Activated CD4-positive, alpha-beta T cell treated with anti-CD3 and anti-CD28 coated beads, Interleukin-2, Interleukin-6, amounts not matched to agents 100 ng/mL and 50 ng/mL, durations not matched to agents 16 hours and 8 hours (primary cell): ENCODE measurements around the gene CCDC158.
"Not testable (repeated sequence)": the region's sequence is repeated elsewhere in the genome, so short reads cannot be mapped to it uniquely, and the experiment has no call there.

Source experiments
- DNase-seq: peaks from one replicate; pipeline ENCODE4 v3.0.0-alpha.2; 2020

The CCDC158 gene

GRCh38 chr4:76420762-76421581 lies at the start of gene CCDC158:
CCDC158 (minus strand) TSS chr4:76421141; CDS start chr4:76403207, 17,934 bp downstream.
- no peak for DNase-seq

GRCh38 chr4:76470532-76470931 lies 49.6 kb upstream of the CCDC158 start:
- no peak for DNase-seq

- DNase-seq, result no peak
Observed at GRCh38 chr4:76470064-76470463, 49.1 kb upstream of the CCDC158 start.

- no peak for DNase-seq
Observed at GRCh38 chr4:76463568-76463967, 42.6 kb upstream of the CCDC158 start.

- no peak for DNase-seq
Observed at GRCh38 chr4:76459291-76459723, 38.4 kb upstream of the CCDC158 start.

GRCh38 chr4:76458825-76459224 lies 37.9 kb upstream of the CCDC158 start:
- no peak for DNase-seq

- DNase-seq, result no peak
Observed at GRCh38 chr4:76458297-76458696, 37.4 kb upstream of the CCDC158 start.

- DNase-seq, result no peak
Observed at GRCh38 chr4:76457885-76458284, 36.9 kb upstream of the CCDC158 start.

GRCh38 chr4:76454073-76454472 lies 33.1 kb upstream of the CCDC158 start:
- DNase-seq, result not testable (repeated sequence)

GRCh38 chr4:76453232-76453631 lies 32.3 kb upstream of the CCDC158 start:
- no peak for DNase-seq

- DNase-seq, result no peak
Observed at GRCh38 chr4:76449833-76450232, 28.9 kb upstream of the CCDC158 start.

GRCh38 chr4:76449362-76449767 lies 28.4 kb upstream of the CCDC158 start:
- DNase-seq, result no peak

GRCh38 chr4:76448211-76448610 lies 27.3 kb upstream of the CCDC158 start:
- no peak for DNase-seq

- DNase-seq, result no peak
Observed at GRCh38 chr4:76447393-76447851, 26.5 kb upstream of the CCDC158 start.

GRCh38 chr4:76445911-76446310 lies 25.0 kb upstream of the CCDC158 start:
- no peak for DNase-seq

- no peak for DNase-seq
Observed at GRCh38 chr4:76443376-76443775, 22.4 kb upstream of the CCDC158 start.

GRCh38 chr4:76442807-76443206 lies 21.9 kb upstream of the CCDC158 start:
- DNase-seq, result no peak

GRCh38 chr4:76441881-76442280 lies 20.9 kb upstream of the CCDC158 start:
- no peak for DNase-seq

- DNase-seq, result no peak
Observed at GRCh38 chr4:76439491-76439890, 18.6 kb upstream of the CCDC158 start.

- DNase-seq, result no peak
Observed at GRCh38 chr4:76435528-76436319, 14.8 kb upstream of the CCDC158 start.

- DNase-seq, result no peak
Observed at GRCh38 chr4:76434901-76435527, 14.1 kb upstream of the CCDC158 start, which contains the start of gene SHROOM3. SHROOM3 (plus strand) TSS chr4:76435229; CDS start chr4:76436053, 824 bp downstream.

- peak; percentile 52 for DNase-seq
Observed at GRCh38 chr4:76430519-76431388, 9.8 kb upstream of the CCDC158 start.
